GM12874 (cell line): ENCODE data around the gene GSTT4.

ENCODE experiments used
- CTCF ChIP-seq: IDR thresholded peaks from 2 replicates; pipeline ENCODE4 v1.5.1; 2011; ENCODE audit warnings: low read depth, mild to moderate bottlenecking, control low read depth, low read length, moderate library complexity; ENCODE audit not compliant: insufficient read depth

GSTT4 gene

GRCh38 chr22:24005201-24005600 lies at the start of gene GSTT4:
GSTT4 (minus strand) TSS chr22:24005453; CDS start chr22:24005356, 97 bp downstream.
- no peak for TF ChIP-seq CTCF

DNA sequence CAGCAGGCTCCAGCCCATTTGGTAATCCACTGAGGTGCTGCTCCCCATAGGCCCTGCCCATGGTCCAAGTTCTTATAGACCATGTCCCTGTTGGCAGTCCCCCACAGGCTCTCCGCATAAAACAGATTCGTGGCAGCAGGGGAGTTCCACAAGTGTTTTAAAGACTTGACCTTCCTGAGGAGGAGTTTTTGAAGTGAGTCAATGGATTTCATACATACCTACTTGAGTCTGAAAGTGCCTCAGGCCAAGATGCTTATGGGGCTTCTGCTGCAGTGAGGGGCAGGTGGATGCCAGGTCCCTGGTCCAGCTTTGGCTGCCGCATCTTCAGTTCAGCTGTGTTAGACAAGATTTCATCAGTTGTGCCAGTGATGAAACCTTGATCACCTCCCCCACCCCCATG lies 49.1 kb upstream of the GSTT4 start:
- no peak for TF ChIP-seq CTCF

DNA sequence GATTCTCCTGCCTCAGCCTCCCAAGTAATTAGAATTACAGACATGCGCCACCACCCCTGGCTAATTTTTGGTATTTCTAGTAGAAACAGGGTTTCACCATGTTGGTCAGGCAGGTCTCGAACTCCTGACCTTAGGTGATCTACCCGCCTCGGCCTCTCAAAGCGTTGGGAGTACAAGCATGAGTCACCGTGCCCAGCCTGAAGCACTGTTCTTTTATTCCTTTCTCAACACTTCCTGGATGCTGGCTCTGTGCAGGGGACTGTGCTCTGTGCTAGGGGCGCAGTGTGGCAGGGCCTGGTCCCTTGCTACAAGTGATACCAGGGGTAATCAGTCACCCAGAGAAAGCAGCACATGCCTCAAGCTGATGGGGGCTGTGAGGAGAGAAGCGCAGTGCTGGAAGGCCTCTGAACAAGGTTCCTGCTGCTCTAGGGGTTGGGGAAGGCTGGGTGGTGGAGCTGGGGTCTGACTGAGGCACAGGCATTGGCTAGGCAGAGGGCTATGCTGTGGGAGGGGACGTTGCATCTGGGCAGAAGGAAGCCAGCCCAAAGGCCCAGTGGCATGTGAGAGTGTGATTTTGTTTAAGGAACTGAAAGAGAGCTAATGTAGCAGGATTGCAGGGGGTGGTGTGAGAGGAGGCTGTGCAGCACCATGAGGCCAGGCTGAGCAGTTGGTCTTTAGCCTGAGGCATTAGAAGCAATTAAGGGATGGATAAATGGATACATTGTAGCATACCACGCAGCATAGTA lies 48.4 kb upstream of the GSTT4 start:
- TF ChIP-seq CTCF: no peak

- no peak for TF ChIP-seq CTCF
These were observed 46.3 kb upstream of the GSTT4 start for GRCh38 chr22:24051568-24051967.

- no peak for TF ChIP-seq CTCF
These were observed 45.8 kb upstream of the GSTT4 start for GRCh38 chr22:24051028-24051427.

GRCh38 chr22:24049978-24050377 lies 44.7 kb upstream of the GSTT4 start:
- TF ChIP-seq CTCF: no peak

GRCh38 chr22:24049211-24049610 lies 44.0 kb upstream of the GSTT4 start:
- no peak for TF ChIP-seq CTCF

DNA sequence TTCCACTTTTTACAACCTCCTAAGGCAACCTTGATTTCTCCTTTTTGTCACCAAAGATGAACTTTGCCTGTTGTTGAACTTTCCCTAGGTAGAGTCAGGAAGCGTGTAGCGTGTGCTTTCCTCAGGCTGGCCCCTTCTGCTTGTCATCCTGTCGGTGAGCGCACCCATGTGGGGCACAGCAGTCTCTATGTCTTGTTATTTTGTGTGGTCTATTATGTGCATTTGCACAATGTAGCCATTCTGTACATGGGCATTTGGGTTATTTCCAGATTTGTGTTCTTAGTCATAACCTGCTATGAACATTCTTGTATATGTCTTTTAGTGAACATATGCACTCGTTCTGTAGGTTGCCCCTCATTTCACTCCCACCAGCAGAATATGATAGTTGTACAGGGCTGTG lies 40.8 kb upstream of the GSTT4 start:
- no peak for TF ChIP-seq CTCF
